ENCODE results near the gene PIK3AP1.

- TF ChIP-seq CTCF (IDR thresholded peaks at IDR 0.05) (no peak), POLR2A (IDR thresholded peaks at IDR 0.05) (no peak), POLR2AphosphoS5 (IDR thresholded peaks at IDR 0.05) (no peak)
Observed at GRCh38 chr10:96716390-96716789, 3.9 kb downstream of the PIK3AP1 start.
